NCI-H510A treated with DMSO at 0.1 percent for 48 hours (cell line): ENCODE results near the gene CACYBP.
A peak's percentile ranks its signal among the peaks of the same experiment; 100 is the strongest.
"Not testable (repeated sequence)": the region's sequence is repeated elsewhere in the genome, so short reads cannot be mapped to it uniquely, and the experiment has no call there.

Experiments
- DNase-seq: peaks from one replicate; lab custom pipeline; 2025; lab: John Stamatoyannopoulos, UW

CACYBP gene

DNA sequence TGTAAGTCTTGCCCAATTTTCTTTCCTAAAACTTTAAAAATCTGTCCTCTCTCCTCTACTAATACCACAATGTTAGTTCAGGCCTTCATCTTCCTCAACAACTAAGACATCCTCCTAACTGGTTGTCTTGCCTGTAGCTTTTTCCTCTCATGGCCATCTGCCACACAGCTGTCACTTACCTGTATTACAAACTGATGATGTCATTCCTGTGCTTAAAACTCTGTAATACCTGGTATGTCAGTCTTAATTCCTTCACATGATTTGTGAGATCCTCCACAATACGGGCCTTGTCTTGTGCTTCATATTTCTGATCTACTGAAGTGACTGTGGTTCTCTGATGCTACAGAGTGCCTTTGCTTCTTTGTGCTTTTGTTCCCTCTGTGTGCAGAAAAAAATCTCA is 13.7 kb downstream of the CACYBP start:
- DNase-seq = no peak

DNA sequence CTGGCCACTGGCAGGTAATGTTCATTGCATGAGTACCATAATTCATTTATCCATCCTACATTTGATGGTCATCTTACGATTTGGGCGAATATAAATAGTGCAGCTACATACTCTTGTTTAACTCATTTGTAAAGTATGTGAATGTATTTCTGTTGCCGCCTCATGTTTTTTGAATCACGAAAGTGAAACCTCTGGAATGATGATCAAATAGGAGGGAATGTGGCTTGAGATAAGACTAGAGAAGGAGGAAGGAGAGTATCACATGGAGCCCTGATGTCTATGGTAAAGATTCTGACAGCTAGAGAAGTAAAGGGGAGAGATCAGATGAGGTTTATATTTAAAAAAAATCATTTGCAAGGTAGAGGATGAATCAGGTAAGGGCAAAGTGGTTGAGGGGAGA is 15.5 kb downstream of the CACYBP start:
- no peak for DNase-seq

DNA sequence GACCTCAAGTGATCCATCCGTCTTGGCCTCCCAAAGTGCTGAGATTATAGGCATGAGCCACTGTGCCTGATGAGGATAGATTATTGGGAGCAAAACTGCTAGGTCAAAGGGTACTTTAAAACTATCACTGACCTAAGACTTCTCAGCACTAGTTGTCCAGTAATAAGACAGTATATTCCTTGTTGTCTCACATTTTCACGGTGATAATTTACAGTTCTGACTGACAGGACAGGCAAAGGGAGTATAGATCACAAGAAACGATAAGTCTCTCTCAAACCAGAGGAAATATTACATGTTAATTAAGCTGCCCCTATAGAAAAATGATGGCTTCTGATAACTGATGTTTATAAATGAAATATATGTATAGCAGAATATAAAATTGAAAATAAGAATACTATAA is 19.8 kb downstream of the CACYBP start:
- DNase-seq = no peak

DNA sequence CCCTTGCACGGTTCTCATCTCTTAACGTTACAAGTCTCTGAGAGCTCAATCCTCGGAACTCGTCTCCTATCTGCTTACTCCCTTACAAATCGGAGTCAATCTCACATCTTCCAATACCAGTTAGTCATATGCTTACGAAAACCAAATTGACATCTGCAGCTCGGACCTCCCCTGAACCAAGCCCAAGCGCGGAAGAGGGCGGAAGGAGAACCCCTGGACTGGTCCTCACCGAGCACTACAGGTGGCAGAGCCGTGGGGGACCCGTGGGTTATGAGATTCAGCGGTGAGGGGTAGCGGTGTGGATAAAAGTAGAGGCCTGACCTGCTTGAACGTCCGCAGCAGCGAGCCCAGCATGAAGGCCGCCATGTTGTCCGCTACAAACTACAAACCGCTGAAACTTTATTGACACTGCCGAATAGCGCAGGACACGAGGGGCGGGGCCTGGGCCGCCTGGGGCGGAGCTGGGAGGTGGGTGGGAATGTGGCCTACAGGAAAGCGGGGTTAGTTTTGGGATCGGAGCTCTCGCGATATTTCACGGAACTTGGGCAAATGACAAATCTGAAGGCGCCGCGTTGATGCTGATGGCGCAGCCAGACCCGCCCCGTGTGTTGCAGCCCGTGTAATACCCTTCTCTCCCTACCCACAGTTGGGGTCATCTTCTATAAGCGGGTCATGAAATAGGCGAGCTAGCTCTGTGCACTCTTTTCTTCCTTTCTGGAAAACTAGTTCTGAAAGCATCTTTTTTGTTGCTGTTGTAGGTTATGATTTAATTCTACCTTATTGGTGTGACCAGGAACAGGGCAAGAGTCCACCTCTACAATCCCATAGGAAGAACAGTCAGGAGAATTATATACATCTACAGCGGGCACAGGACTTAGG is 23.5 kb downstream of the CACYBP start, which contains the start of gene MRPS14:
MRPS14 (minus strand) TSS at position 383 of the 879 bp plus-strand sequence; CDS start at position 366, 17 bp downstream.
- DNase-seq = peak; percentile 97

DNA sequence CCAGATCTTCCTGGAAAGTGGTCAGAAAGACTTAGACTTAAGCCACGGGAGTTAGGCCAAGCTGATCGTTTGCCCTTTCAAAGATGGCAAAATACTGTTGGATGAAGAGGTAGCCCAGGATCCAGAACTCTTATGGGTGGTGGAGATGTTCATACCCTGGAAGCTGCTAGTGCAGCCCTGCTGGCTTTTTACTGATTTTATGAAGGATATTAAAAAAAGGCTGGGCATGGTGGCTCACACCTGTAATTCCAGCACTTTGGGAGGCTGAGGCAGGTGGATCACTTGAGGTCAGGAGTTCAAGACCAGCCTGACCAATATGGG is 24.1 kb downstream of the CACYBP start:
- not testable (repeated sequence) for DNase-seq

DNA sequence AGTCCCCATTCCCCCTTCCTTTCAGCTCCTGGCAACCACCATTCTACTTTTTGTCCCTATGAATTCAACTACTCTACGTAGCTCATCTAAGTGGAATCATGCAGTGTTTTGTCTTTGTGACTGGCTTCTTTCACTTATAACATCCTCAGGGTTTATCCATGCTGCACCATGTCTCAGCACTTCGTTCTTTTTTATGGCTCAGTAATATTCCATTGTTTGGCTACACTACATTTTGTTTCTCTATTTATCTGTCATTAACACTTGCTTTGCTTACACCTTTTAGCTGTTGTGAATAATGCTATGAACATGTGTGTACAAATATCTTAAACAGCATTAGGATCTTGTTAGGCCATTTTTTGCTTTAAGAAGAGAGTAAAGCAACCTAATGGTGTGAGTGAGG is 25.0 kb downstream of the CACYBP start:
- no peak for DNase-seq

DNA sequence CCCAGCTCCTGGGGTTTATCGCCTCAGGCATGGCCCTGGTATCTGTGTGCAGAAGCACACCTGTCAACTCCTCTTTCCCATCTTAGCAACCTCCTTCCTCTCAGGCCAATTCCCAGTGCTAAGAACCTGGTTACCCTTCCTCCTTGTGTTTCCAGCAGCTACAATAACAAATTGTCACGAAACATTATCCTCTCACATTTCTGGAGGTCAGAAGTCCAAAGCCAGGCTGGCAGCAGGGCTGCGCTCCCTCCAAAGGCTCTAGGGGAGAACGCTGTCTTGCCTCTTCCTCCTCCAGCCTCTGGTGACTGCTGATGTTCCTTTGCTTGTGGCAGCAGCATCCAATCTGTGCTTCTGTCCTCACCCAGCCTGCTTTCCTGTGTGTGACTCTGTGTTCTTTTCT is 34.2 kb downstream of the CACYBP start:
- DNase-seq = no peak

DNA sequence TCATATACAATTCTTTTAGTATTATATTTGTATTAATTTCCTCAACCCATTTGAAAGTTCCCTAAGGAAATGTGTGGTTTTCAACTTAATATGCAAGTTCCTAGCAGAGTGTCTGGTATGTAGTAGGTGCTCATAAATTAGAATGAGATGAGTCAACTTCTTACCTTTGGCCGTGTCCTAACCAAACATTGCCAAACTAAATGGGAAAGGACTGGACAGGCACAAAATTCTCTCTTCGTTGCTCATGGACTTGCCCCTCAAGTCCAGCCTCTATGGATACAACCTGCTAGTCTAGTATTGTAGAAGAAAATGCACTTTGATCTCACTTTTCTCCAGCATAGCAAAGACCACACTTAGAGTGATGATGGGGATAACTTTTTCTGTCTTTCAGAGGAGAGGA is 35.0 kb downstream of the CACYBP start:
- DNase-seq = no peak

DNA sequence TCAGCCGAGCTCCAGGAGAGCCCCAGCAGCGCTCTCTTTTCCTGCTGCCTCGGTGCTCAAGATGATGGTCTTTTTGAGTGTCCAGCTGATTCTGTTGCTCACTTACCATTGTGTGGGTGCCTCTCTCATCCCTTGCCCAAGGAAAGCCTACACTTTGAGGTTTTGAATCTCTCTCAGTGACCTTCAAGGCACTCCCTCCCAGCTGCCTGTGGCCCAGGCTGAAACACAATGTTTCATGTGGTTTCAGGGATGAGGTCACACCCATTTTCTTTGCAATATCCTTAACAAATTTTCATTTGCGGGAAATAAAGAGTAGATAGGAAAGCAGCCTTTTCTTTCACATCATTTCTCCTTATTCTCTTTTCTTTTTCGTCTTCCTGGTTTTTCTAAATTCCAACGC is 36.1 kb downstream of the CACYBP start:
- no peak for DNase-seq

DNA sequence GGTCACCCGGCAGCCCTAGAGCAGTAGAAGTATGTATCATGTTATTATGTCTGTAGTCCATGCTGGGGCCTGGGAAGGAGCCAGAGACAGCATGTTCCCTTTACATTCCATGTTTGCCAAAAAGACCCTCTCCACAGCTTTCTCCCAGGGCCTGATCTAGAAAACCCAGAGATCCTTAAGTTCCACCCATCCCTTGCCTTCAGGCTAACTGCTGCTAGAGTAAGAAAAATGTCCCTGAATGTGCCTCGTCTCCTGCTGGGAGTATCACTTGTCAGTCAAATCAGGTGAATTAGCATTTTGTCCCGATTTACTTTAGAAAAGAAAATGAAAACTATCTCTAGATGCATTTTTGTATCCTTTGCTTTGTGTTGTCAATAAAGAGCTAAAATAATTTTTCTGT is 36.7 kb downstream of the CACYBP start:
- DNase-seq = no peak

DNA sequence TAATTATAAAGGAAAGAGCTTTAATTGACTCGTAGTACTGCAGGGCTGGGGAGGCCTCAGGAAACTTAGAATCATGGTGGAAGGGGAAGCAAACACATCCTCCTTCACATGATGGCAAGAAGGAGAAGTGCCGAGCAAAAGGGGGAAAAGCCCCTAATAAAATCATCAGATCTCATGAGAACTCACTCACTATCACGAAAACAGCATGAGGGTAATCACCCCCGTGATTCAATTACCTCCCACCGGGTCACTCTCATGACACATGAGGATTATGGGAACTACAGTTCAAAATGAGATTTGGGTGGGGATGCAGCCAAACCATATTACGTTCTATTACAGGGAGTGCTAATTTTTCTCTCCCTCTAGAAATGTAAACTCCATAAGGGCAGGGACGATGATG is 37.7 kb downstream of the CACYBP start:
- DNase-seq = no peak

DNA sequence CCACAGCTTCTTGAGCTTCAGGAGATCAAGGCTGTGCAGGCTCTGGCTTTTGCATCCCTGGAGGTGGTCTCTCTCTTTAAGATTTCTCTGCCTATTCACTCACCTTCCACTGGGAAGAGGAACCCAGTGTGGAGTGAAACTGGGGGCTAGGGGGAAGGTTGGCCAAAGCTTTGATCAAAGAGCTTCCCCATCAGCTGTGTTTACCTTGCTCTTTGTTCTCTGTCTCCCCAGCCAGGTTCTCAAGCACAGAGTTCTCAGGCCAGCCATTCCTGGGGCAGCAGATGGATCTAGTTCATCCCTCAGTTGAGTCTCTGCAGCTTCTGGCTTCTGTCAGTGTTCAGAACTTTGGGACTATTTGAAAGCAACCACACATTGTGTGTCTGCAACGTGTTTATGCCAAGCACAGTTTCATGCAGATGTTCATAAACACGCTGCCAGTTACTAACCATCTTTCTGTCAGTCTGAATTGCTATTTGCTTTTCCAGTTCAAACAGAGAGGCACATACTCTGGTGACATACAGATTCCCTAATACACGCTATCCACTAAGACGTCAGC is 40.7 kb downstream of the CACYBP start:
- peak; percentile 17 for DNase-seq

DNA sequence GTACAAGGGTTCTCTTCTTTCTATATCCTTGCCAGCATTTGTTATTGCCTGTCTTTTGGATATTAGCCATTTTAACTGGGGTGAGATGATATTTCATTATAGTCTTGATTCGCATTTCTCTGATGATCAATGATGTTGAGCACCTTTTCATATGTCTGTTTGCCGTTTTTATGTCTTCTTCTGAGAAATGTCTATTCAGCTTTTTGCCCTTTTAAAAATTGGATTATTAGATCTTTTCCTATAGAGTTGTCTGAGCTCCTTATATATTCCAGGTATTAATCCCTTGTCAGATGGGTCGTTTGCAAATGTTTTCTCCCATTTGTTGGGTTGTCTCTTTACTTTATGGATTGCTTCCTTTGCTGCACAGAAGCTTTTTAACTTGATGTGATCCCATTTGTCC is 42.9 kb downstream of the CACYBP start:
- DNase-seq = no peak

DNA sequence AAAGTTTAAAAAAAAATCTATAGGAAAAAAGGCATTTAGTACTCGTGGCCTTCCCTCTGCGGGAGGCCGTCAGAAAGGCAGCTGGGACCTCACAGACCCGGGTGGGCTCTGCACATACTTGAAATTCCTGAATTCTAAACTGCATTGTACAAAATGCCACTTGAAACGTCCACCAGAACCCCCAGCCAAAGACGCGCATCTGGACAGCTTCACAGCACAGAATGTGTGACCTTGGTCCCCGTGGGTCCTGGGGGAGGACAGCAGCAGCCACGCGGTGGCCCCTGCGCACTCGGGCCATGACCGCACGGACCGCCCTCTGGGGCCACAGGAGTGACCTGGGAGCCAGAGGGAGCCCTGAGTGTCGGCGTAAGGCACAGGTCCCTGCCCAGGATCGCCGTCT is 44.1 kb downstream of the CACYBP start:
- no peak for DNase-seq

DNA sequence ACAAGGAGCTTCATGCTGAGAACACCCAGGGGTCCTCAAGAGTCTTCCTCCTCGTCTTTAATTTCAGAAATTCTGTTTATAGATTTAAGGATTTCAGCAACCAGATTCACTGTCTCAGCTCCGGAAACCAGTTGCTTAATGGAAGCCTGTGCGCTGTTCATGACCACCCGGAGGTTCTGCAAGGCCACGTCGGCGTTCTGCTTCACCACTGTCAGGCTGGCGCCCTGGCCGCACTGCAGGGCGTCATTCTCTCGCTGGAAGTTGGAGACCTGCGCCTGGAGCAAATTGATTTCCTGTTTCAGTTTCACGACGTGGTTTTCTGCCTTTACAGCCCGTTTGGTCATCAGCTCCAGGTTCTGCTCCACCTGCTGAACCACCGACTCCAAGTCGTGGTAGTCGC is 44.8 kb downstream of the CACYBP start:
- not testable (repeated sequence) for DNase-seq

DNA sequence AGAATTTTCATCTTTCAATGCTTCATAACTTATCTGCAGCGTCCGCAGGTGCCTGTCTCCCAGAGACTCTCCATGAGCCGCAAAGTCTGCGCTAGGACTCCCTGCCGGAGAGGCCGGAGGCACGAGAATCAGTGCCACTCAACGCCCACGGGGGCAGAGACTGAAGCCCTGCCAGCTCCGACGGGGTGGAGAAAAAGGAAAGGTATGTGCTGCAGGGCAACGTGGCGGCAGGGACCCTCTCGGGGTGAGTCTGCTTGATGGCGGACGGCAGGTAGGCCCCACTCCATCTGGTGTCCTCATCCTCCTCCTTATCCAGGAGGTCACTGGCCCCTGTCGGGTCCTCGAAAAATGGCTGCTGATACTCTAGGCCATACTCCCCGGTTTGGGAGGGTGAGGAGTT is 45.4 kb downstream of the CACYBP start:
- DNase-seq = no peak

DNA sequence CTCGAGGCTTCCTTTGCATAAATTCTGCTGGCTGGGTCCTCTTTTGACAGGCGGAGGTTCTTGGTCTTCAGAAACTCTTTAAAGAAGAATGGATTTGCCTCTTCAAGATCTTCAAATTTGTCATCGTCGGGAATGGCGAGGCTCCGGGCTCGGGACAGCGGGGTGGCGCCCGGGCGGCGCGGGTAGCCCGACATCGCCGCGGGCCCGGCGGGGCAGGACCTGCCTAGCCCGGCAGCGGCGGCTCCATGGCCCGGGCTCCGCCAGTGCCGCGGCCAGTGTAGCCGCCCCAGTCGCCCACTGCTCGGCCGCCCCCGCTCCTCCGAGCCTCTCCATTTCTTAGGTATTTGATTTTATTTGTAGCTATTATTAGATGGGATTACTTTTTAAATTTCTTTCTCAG is 45.8 kb downstream of the CACYBP start:
- DNase-seq = no peak

DNA sequence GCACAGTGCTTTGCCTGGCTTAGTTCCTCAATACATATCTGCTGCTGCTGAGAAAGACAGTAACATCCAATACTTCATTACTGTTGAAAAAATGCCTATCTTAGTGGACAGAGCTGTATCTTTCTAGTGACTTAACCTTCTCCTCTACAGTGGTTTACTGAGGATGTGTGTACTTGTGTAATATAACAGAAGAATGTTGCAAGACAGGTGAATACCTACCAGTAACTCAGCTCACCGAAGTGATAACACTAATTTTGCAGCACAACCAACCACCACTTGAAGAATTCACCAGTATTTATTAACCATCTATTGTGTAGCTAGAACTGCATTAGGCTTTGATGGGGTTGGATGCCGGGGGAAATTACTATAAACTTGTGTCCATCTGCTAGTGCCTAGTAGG is 51.2 kb downstream of the CACYBP start:
- DNase-seq = no peak

DNA sequence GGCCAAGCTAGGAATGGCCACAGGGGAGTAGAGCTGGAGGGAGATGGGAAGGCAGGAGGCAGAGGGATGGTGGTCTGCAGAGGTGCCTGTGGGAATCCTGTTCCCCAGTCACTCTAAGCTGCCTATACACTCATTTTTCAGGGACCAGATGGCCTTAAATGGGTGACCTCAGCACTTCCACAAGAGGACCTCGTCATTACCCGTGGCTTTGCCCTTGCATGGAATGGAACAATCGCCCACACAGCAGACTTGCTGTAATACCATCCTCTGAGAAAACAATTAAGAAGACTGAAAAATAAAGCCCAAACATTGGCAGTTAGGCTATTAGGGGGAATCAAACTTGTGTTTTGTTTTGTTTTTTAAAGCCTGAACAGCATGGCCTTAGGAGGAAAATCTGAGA is 55.0 kb downstream of the CACYBP start:
- no peak for DNase-seq
